Neural progenitor cell (in vitro differentiated cells): ENCODE measurements around the gene RPAP3. TPM values are rescaled to one million over a fixed set of nuclear protein-coding genes. Genes with fewer than 3 reads are reported as not detected.
A peak's percentile ranks its signal among the peaks of the same experiment; 100 is the strongest.

Source experiments
- DNase-seq: peaks from one replicate; pipeline ENCODE4 v3.0.0-alpha.2; 2016; ENCODE audit warnings: low spot score
- H2AFZ ChIP-seq: fragments of 200-600 bp; sonication (generic); replicated peaks from 2 replicates; pipeline ENCODE4 v1.6.1; 2016; ENCODE audit warnings: antibody characterized with exemption
- H3F3A ChIP-seq: fragments of 200-600 bp; sonication (generic); 2 replicates; pipeline ENCODE4 v1.6.1; 2016; ENCODE audit warnings: antibody characterized with exemption, low read depth
- H3K27ac ChIP-seq: fragments of 200-600 bp; sonication (generic); 2 replicates; pipeline ENCODE4 v1.5.1; 2016; ENCODE audit warnings: mild to moderate bottlenecking
- H3K27me3 ChIP-seq: fragments of 200-600 bp; sonication (generic); 2 replicates; pipeline ENCODE4 v1.6.1; 2016; ENCODE audit warnings: mild to moderate bottlenecking, moderate library complexity
- H3K36me3 ChIP-seq: fragments of 200-600 bp; sonication (generic); 2 replicates; pipeline ENCODE4 v1.5.1; 2016
- H3K4me1 ChIP-seq: fragments of 200-600 bp; sonication (generic); 2 replicates; pipeline ENCODE4 v1.6.1; 2016; ENCODE audit warnings: mixed run types
- H3K4me2 ChIP-seq: fragments of 200-600 bp; sonication (generic); 2 replicates; pipeline ENCODE4 v1.6.1; 2016
- H3K4me3 ChIP-seq: fragments of 200-600 bp; sonication (generic); 2 replicates; pipeline ENCODE4 v1.5.1; 2016
- H3K79me2 ChIP-seq: fragments of 200-600 bp; sonication (generic); 2 replicates; pipeline ENCODE4 v1.6.1; 2016; ENCODE audit warnings: low read depth
- H3K9ac ChIP-seq: fragments of 200-600 bp; sonication (generic); 2 replicates; pipeline ENCODE4 v1.6.1; 2016
- H3K9me3 ChIP-seq: fragments of 200-600 bp; sonication (generic); 2 replicates; pipeline ENCODE4 v1.5.1; 2016; ENCODE audit warnings: low read depth
- H4K20me1 ChIP-seq: fragments of 200-600 bp; sonication (generic); 2 replicates; pipeline ENCODE4 v1.6.1; 2016; ENCODE audit warnings: low read depth
- H3K27ac Mint-ChIP-seq: 3 replicates; pipeline ENCODE4 v1.8.0; 2021; ENCODE audit warnings: mixed read lengths
- H3K27me3 Mint-ChIP-seq: 2 replicates; pipeline ENCODE4 v1.8.0; 2022; ENCODE audit warnings: low read depth, mild to moderate bottlenecking, inconsistent platforms, moderate library complexity, mixed read lengths; ENCODE audit not compliant: insufficient read depth
- H3K36me3 Mint-ChIP-seq: 3 replicates; pipeline ENCODE4 v1.8.0; 2021; ENCODE audit warnings: mixed read lengths
- H3K4me1 Mint-ChIP-seq: 3 replicates; pipeline ENCODE4 v1.8.0; 2021; ENCODE audit warnings: mixed read lengths
- H3K4me3 Mint-ChIP-seq: 3 replicates; pipeline ENCODE4 v1.8.0; 2021; ENCODE audit warnings: mild to moderate bottlenecking, moderate library complexity, mixed read lengths
- H3K9me3 Mint-ChIP-seq: 3 replicates; pipeline ENCODE4 v1.8.0; 2020; ENCODE audit warnings: mixed read lengths
- EZH2 ChIP-seq: fragments of 200-600 bp; sonication (generic); IDR thresholded peaks from 2 replicates; pipeline ENCODE4 v1.6.1; 2017; ENCODE audit warnings: antibody characterized with exemption, mild to moderate bottlenecking, moderate library complexity
- EZH2phosphoT487 ChIP-seq: fragments of 200-600 bp; sonication (generic); IDR thresholded peaks from 2 replicates; pipeline ENCODE4 v1.6.1; 2017; ENCODE audit warnings: antibody characterized with exemption
- total RNA-seq: library from RNA; depleted of rRNA; stranded (reverse); fragments of >200 nt; gene quantifications from 2 replicates; pipeline ENCODE4 v1.2.3, GENCODE V29; 2015; ENCODE audit warnings: low replicate concordance
- TF ChIP-seq, protein P1 (sequence below): fragments of 200-600 bp; sonication (generic); IDR thresholded peaks from 2 replicates; pipeline ENCODE4 v1.5.1; 2017; ENCODE audit warnings: antibody characterized with exemption, mild to moderate bottlenecking

The RPAP3 gene
- total RNA-seq, 1 donor from 2014 or later: 61.9 TPM

DNA sequence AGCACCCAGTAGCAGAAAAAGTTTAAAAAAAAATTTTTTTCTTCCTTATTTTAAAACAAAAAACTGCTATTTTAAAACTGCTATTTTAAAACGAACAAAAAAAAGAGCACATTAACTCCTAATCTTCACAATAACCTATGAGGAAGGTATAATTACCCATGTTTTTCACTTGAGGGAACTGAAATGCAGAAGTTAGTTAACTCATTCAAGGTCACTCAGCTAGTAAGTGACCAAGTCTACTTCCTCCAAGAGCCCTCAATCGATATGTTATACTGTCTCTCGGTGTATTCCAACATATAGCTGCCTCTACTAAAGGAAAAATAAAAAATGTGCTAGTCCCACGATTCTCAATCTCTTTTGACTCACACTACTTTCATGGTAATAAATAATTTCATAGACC lies 7.8 kb downstream of the RPAP3 start:
- H3K36me3 ChIP-seq: peaks cover 19% of the 10 kb centered on the region
- H3K9me3 ChIP-seq: no peaks in the 10 kb centered on the region
- H3K36me3 Mint-ChIP-seq: peaks cover 37% of the 10 kb centered on the region
- H3K9me3 Mint-ChIP-seq: peaks cover 1% of the 10 kb centered on the region
- H3K4me3 ChIP-seq: no peak overlapping the region
- H4K20me1 ChIP-seq: peaks cover 12% of the 10 kb centered on the region
- H3K4me1 Mint-ChIP-seq: no peaks in the 10 kb centered on the region
- H3K27ac ChIP-seq: no peak overlapping the region
- DNase-seq: no peak
- H3K27me3 Mint-ChIP-seq: no peaks in the 10 kb centered on the region
- no peaks in the 10 kb centered on the region for H3K4me1 ChIP-seq
- no peaks in the 10 kb centered on the region for H3F3A ChIP-seq
- peaks cover 24% of the 10 kb centered on the region for H3K79me2 ChIP-seq
- TF ChIP-seq EZH2phosphoT487: no peak
- TF ChIP-seq, protein P1, sequence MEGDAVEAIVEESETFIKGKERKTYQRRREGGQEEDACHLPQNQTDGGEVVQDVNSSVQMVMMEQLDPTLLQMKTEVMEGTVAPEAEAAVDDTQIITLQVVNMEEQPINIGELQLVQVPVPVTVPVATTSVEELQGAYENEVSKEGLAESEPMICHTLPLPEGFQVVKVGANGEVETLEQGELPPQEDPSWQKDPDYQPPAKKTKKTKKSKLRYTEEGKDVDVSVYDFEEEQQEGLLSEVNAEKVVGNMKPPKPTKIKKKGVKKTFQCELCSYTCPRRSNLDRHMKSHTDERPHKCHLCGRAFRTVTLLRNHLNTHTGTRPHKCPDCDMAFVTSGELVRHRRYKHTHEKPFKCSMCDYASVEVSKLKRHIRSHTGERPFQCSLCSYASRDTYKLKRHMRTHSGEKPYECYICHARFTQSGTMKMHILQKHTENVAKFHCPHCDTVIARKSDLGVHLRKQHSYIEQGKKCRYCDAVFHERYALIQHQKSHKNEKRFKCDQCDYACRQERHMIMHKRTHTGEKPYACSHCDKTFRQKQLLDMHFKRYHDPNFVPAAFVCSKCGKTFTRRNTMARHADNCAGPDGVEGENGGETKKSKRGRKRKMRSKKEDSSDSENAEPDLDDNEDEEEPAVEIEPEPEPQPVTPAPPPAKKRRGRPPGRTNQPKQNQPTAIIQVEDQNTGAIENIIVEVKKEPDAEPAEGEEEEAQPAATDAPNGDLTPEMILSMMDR: no peak
- no peak for TF ChIP-seq EZH2
- H3K27ac Mint-ChIP-seq: no peak overlapping the region
- no peaks in the 10 kb centered on the region for H3K27me3 ChIP-seq
- H2AFZ ChIP-seq: no peak overlapping the region
- no peak overlapping the region for H3K4me3 Mint-ChIP-seq
- H3K9ac ChIP-seq: no peak overlapping the region
- no peak overlapping the region for H3K4me2 ChIP-seq

DNA sequence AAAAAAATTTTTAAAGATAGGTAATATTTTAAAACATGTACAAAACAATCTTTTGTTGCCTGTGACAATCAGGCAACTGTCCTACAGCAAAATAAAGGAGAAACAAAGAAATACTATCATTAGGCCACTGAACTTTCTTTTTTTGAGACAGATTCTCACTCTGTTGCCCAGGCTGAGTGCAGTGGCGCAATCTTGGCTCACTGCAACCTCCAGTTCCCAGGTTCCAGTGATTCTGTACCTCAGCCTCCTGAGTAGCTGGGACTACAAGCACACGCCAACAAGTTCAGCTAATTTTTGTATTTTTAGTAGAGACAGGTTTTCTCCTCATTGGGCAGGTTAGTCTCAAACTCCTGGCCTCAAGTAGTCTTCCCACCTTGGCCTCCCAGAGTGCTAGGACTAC lies 16.6 kb downstream of the RPAP3 start:
- no peak for DNase-seq
- Histone ChIP-seq H3K9ac (no peak overlapping the region), H2AFZ (no peak overlapping the region), H3K27me3 (no peaks in the 10 kb centered on the region), H3K4me3 (no peak overlapping the region), H4K20me1 (no peaks in the 10 kb centered on the region), H3K4me1 (no peaks in the 10 kb centered on the region), H3K36me3 (peaks cover 18% of the 10 kb centered on the region), H3F3A (peaks cover 6% of the 10 kb centered on the region), H3K27ac (peak overlapping the region; percentile 22), H3K79me2 (no peaks in the 10 kb centered on the region), H3K9me3 (no peaks in the 10 kb centered on the region), H3K4me2 (no peak overlapping the region)
- H3K27me3 Mint-ChIP-seq: no peaks in the 10 kb centered on the region
- TF ChIP-seq, protein P1: no peak
- TF ChIP-seq EZH2 (no peak), EZH2phosphoT487 (no peak)
- H3K36me3 Mint-ChIP-seq: peaks cover 35% of the 10 kb centered on the region
- no peaks in the 10 kb centered on the region for H3K4me1 Mint-ChIP-seq
- peaks cover 7% of the 10 kb centered on the region for H3K9me3 Mint-ChIP-seq
- H3K4me3 Mint-ChIP-seq: no peak overlapping the region
- H3K27ac Mint-ChIP-seq: no peak overlapping the region

DNA sequence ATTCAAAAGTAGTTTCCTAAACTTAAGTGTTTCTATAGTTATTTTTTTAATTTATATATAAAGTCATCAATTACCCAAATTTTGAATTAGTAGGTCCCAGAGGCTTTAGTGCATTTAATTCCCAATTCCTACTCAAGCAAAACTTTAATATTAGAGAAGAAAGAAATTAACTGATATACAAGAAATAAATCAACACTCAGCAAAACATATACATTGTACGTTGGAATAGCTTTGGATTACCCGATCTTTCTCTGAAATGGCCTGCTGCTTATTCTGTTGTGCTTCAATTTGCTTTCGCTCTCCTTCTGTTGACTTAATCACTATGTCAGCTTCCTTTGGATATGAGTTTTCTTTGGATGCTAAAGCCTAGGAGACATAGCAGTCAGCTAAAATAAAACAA lies 18.2 kb downstream of the RPAP3 start:
- Mint-ChIP-seq H3K4me1 (no peaks in the 10 kb centered on the region), H3K27me3 (no peaks in the 10 kb centered on the region), H3K9me3 (peaks cover 4% of the 10 kb centered on the region), H3K4me3 (no peak overlapping the region), H3K36me3 (peaks cover 25% of the 10 kb centered on the region), H3K27ac (no peak overlapping the region)
- Histone ChIP-seq H3K27me3 (no peaks in the 10 kb centered on the region), H3K9ac (no peak overlapping the region), H2AFZ (no peak overlapping the region), H3K4me2 (no peak overlapping the region), H3K79me2 (no peaks in the 10 kb centered on the region), H3K36me3 (peaks cover 12% of the 10 kb centered on the region), H3K27ac (no peak overlapping the region), H3F3A (peaks cover 6% of the 10 kb centered on the region), H3K4me1 (no peaks in the 10 kb centered on the region), H4K20me1 (no peaks in the 10 kb centered on the region), H3K9me3 (no peaks in the 10 kb centered on the region), H3K4me3 (no peak overlapping the region)
- TF ChIP-seq EZH2: no peak
- TF ChIP-seq EZH2phosphoT487: no peak
- TF ChIP-seq, protein P1: no peak
- DNase-seq: no peak
